ENCODE results near the gene NLN.
"Not testable (repeated sequence)": the region's sequence is repeated elsewhere in the genome, so short reads cannot be mapped to it uniquely, and the experiment has no call there.

Gene NLN

DNA sequence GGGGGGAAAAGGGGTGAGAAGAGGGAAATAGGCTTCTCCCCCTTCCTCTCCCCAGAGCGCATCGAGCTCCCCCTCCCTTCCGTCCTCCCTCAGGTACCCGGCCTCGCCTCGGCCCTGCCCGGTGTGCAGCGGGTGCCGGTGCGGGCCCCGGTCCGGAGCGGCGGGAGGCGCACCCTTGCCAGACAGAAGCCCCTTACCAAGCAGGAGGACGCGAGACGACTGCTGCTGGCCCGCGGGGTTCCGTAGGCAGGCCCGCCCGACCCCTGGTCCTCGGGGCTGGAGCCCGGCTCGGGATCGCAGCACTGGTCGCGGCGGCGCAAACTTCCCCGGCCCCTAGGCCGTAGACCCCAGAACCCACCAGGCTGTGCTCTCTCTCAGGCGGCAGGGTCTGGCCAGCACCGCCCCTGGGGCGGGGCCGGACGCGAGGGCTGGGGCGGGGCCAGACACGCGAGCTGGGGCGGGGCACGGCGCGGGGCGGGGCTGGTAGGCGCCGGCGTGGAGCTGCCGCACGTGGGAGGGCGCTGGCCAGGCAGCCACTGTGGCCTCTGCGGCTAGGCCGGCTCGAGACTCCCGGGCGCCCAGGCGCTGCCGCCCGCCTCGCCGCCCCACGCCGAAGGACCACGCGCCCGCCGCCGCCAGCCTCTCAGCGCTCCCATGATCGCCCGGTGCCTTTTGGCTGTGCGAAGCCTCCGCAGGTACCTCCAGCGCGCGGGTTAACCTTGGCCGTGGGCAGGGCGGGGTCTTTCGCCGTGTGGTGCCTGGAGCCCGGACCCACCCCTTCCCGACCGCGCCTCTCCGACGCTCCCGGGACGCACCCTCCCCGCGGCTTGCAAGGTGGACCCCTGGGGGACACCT, at the start of gene NLN, which contains the start of gene SGTB:
Gene NLN (plus strand): TSS at position 486 of the 855 bp plus-strand sequence. CDS start 169 bp downstream, at position 655.
Gene SGTB (minus strand): TSS at position 390 of the 855 bp plus-strand sequence. CDS start 1,302 bp downstream, outside the sequence.
- peak; percentile 40 to 81 for DNase-seq (ENCODE audit: extremely low read depth in 1 of 2, low read depth in 1 of 2)

GRCh38 chr5:65672796-65673195, 49.2 kb upstream of the NLN start:
- DNase-seq (ENCODE audit: extremely low read depth in 1 of 2, low read depth in 1 of 2): no peak

DNA sequence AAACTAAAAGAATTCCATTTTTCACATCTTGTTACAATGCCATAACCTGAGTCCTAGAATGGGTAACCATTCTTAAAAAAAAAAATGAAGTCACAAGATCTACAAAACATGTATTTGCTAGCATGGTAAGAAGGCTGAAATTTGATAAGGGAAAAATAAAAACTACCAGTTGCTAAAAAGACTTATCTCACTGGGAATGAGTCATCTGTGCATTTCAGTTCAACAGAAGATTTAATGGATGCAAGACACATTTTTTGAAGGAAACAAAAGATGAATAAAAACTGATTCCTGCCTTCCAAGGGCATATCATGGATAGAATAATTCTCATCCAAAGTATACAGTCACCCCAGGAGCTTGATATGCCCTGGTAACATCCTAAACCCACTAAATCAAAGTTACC, 47.3 kb upstream of the NLN start:
- DNase-seq (ENCODE audit: extremely low read depth in 1 of 2, low read depth in 1 of 2): no peak

DNA sequence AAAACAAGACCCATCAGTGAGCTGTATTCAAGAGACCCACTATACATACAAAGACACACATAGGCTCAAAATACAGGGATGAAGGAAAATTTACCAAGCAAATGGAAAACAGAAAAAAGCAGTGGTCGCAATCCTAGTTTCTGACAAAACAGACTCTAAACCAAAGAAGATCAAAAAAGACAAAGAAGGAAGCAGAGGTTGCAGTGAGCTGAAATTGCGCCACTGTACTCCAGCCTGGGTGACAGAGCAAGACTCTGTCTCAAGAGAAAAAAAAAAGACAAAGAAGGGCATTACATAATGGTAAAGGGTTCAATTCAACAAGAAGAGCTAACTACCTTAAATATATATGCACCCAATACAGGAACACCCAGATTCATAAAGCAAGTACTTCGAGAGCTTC, 45.9 kb upstream of the NLN start:
- not testable (repeated sequence) for DNase-seq (ENCODE audit: extremely low read depth in 1 of 2, low read depth in 1 of 2)

GRCh38 chr5:65682148-65682547, 39.9 kb upstream of the NLN start:
- no peak for DNase-seq (ENCODE audit: extremely low read depth in 1 of 2, low read depth in 1 of 2)

DNA sequence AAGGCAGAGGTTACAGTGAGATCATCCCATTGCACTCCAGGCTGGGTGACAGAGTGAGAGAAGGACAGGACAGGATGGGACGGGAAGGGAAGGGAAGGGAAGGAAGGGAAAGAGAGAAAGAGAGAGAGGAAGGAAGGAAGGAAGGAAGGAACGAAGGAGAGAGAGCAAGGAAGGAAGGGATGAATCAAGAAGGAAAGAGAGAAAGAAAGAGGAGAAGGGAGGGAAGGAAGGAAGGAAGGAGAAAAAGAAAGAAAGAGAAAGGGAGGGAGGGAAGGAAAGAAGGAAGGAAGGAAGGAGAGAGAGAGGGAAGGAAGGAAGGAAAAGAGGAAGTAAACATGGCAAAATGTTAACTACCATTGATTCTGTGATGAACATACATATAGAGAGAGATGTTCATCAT, 28.9 kb upstream of the NLN start:
- DNase-seq (ENCODE audit: extremely low read depth in 1 of 2, low read depth in 1 of 2): no peak

GRCh38 chr5:65695162-65695755, 26.7 kb upstream of the NLN start:
- no peak for DNase-seq (ENCODE audit: extremely low read depth in 1 of 2, low read depth in 1 of 2)

DNA sequence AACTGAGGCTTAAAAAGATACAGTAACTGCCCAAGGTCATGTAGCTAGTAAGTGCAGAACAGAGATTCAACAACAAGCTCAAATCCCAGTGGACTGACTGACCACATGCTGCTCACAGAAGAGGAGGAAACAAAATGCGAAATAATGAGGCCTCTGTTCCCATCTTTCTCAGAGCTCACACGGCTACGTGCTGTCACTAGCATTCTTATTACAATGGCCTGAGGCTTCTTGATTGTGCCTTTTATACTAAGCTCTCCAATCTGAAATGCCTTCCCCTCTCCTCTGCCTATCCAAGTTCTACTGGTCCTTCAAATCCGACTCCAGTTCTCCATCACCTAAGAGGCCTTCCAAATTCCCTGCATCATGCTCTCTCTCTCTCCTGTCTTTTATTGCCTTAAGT, 26.1 kb upstream of the NLN start:
- no peak for DNase-seq (ENCODE audit: extremely low read depth in 1 of 2, low read depth in 1 of 2)

DNA sequence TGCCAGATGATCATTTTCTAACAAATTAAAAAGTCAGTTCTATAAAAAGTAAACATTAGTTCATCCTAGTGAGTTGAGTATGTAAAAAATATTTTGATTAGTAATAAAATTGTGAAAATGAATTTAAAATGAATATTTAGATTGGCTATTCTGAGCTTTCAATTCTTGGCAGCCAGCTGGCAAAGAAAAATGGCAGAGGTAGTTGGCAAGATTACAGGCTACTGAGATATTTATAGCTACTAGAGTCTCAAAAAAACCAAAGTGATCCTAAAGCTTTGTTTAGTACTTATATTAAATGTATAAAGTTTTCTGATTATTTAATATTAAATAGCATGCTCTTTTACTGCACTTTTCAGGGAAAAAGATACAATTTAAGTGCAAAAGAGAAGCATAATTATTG, 25.1 kb upstream of the NLN start:
- no peak for DNase-seq (ENCODE audit: extremely low read depth in 1 of 2, low read depth in 1 of 2)

GRCh38 chr5:65699338-65699737, 22.7 kb upstream of the NLN start:
- no peak for DNase-seq (ENCODE audit: extremely low read depth in 1 of 2, low read depth in 1 of 2)

DNA sequence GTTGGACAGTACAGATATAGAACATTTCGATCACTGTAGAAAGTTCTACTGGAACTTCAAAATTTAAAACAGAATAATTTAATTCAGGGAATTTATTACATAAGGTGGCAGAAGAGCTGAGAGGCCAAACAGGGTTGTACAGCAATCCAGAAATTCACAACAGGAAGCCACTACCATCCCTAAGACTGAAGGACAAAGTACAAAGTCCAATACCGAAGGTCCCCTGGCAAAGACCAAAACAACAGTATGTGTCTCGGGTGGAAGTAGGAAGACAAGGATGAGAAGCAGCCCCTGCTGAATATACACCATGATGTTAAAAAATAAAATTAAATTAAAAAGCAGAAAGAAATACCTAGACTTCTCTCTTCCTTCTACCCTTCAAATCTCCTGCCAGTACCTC, 20.0 kb upstream of the NLN start:
- DNase-seq (ENCODE audit: extremely low read depth in 1 of 2, low read depth in 1 of 2): no peak

GRCh38 chr5:65704621-65705239, 17.3 kb upstream of the NLN start:
- no peak for DNase-seq (ENCODE audit: extremely low read depth in 1 of 2, low read depth in 1 of 2)

DNA sequence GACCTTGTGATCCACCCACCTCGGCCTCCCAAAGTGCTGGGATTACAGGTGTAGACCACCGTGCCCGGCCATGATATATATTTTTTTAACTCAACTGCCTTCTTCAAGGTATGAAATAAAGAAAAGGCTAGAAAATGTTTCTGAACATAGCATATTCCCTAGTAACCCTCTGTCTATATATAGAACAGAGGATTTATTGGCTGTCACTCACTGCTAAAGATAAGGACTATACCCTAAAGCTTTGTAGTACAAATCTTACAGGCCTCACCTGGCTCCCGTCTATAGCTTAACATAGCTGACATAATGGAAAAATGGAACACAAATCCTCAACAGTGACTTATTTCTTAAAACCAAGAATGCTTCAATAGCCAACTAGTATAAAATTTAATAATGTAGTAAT, 14.3 kb upstream of the NLN start:
- no peak for DNase-seq (ENCODE audit: extremely low read depth in 1 of 2, low read depth in 1 of 2)

GRCh38 chr5:65708145-65708544, 13.9 kb upstream of the NLN start:
- no peak for DNase-seq (ENCODE audit: extremely low read depth in 1 of 2, low read depth in 1 of 2)

DNA sequence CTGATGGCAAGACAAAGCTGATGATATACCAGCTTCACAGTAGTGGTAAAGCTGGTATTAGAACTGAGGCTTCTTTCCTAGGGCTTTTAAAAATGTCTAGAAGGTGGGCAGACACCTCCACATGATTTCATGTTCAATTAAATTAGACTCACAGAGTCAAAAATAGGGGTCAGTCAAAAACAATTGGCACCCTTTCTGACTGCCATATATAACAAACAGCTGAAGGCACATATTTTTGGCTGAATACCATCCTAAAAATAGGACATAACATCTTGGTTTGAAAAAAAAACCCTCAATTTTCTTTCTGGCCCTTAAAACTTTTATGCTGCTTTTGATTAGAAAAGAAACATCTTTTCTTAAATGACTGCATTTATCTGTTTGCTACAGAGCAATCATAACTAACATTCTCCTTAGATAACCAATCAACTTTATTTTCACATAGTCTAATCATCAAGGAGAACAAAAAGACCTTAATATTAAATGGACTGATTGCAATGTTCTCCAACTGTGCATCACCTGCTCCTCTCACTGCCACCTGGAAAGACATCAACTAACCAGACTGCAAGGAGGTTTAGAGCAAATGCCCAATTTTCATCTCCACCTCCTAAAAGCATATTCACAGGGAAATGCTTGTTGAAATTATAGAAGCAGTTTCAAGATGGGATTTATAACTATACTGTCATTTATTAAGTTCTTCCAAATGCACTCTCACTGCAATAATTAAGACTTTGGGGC, 3.3 kb upstream of the NLN start:
- DNase-seq (ENCODE audit: extremely low read depth in 1 of 2, low read depth in 1 of 2): no peak

DNA sequence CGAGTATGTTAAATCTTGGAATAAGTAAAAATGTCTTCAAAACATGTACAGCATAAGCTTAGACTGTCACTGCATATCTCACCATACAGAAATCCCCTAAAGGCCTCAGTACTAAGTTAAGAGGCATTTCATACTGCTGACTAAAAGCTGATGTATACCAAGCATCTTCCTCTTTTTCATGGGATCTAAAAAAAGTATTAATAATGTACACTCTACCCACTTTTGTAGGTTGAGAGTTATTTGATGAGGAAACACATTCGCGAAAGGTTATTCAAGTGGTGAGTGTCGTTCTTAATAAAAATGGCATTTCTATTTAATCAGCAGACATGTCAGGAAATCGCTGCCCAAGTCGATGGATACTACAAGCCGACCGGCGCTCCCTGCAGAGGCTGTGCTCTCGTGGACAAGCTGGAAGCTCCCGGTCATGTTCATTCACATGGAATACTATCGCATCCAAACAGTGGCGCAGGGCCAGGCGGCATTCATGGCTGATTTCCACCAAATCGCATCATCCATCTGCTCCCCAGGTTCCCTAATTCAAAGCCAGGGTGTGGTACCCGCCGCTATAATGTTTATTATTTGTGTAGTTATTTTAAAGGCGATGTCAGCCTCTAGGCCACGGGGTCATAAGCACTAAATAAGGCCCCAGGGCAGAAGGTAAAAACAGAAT, 820 bp upstream of the NLN start:
- no peak for DNase-seq (ENCODE audit: extremely low read depth in 1 of 2, low read depth in 1 of 2)

GRCh38 chr5:65722575-65723403, 784 bp downstream of the NLN start:
- DNase-seq (ENCODE audit: extremely low read depth in 1 of 2, low read depth in 1 of 2): no peak

GRCh38 chr5:65727491-65728156, 5.6 kb downstream of the NLN start:
- DNase-seq (ENCODE audit: extremely low read depth in 1 of 2, low read depth in 1 of 2): no peak

GRCh38 chr5:65728218-65728617, 6.2 kb downstream of the NLN start:
- no peak for DNase-seq (ENCODE audit: extremely low read depth in 1 of 2, low read depth in 1 of 2)
